Astrocyte of the hippocampus (primary cell): ENCODE data around the gene DDX3X.

Experiments used
- DNase-seq: peaks from one replicate; pipeline ENCODE4 v3.0.0; 2011; ENCODE audit warnings: low read depth, low spot score

DDX3X gene

GRCh38 chrX:41412261-41413081 is 78.5 kb downstream of the DDX3X start:
- no peak for DNase-seq
